IMR-90 (cell line): ENCODE measurements around the gene INTS11. TPM values are rescaled to one million over a fixed set of nuclear protein-coding genes. Genes with fewer than 3 reads are reported as not detected.

Experiments used
- ATAC-seq: fragments of 200-7000 bp; cut with Tn5 transposase; 2 replicates; pipeline ENCODE4 v1.9.1; 2020; ENCODE audit warnings: low read depth, mild to moderate bottlenecking, moderate library complexity
- BruUV-seq: library from RNA; stranded (reverse); fragments of 400-500 nt; replicated peaks from 2 replicates; lab custom pipeline; 2021; lab: Mats Ljungman, UMichigan
- CTCF ChIA-PET: fragments of 300-600 bp; formaldehyde crosslinking; extraction: SDS; loops from one replicate; lab custom pipeline; 2021; ENCODE audit warnings: antibody characterized with exemption; lab: Yijun Ruan, JAX
- POLR2A ChIA-PET: fragments of 300-600 bp; sonication (Branson Sonifier 250); formaldehyde crosslinking; loops from one replicate; lab custom pipeline; 2022; ENCODE audit warnings: antibody characterized with exemption; ENCODE audit not compliant: unreplicated experiment; lab: Charles Lee
- DNase-seq: peaks from one replicate; pipeline ENCODE4 v3.0.0; 2013
- H2AFZ ChIP-seq: replicated peaks from 2 replicates; pipeline ENCODE3; 2013; ENCODE audit warnings: low read length, mild to moderate bottlenecking; ENCODE audit not compliant: poor library complexity
- H2AK5ac ChIP-seq: 2 replicates; pipeline ENCODE4 v1.6.1; 2013; ENCODE audit warnings: low read depth, low read length, inconsistent platforms
- H2AK9ac ChIP-seq: replicated peaks from 2 replicates; pipeline ENCODE3; 2013; ENCODE audit warnings: mild to moderate bottlenecking, low read depth, low read length, moderate library complexity; ENCODE audit not compliant: poor library complexity
- H2BK120ac ChIP-seq: 2 replicates; pipeline ENCODE4 v1.6.1; 2013; ENCODE audit warnings: low read depth, low read length, inconsistent platforms
- H2BK15ac ChIP-seq: 3 replicates; pipeline ENCODE4 v1.6.1; 2013; ENCODE audit warnings: low read depth, low read length, inconsistent platforms
- H2BK20ac ChIP-seq: 2 replicates; pipeline ENCODE4 v1.6.1; 2013; ENCODE audit warnings: low read depth, mild to moderate bottlenecking, inconsistent platforms, low read length, moderate library complexity
- H2BK5ac ChIP-seq: 2 replicates; pipeline ENCODE4 v1.6.1; 2013; ENCODE audit warnings: mild to moderate bottlenecking, low read depth, low read length, inconsistent platforms; ENCODE audit not compliant: poor library complexity, severe bottlenecking
- H3K14ac ChIP-seq: replicated peaks from 2 replicates; pipeline ENCODE4 v1.6.1; 2013; ENCODE audit warnings: low read depth, low read length, inconsistent platforms
- H3K18ac ChIP-seq: 2 replicates; pipeline ENCODE4 v1.6.1; 2013; ENCODE audit warnings: low read depth, low read length, control low read depth
- H3K23ac ChIP-seq: 2 replicates; pipeline ENCODE4 v1.6.1; 2013; ENCODE audit warnings: low read depth, low read length, inconsistent platforms
- H3K27ac ChIP-seq: 2 replicates; pipeline ENCODE4 v1.5.1; 2013; ENCODE audit warnings: mild to moderate bottlenecking, control low read depth, low read length; ENCODE audit not compliant: insufficient read depth
- H3K27me3 ChIP-seq: 2 replicates; pipeline ENCODE4 v1.6.1; 2013; ENCODE audit warnings: low read length; ENCODE audit not compliant: control insufficient read depth, insufficient read depth
- H3K36me3 ChIP-seq: 2 replicates; pipeline ENCODE4 v1.6.1; 2013; ENCODE audit warnings: low read length, mixed read lengths; ENCODE audit not compliant: control insufficient read depth, insufficient read depth
- H3K4ac ChIP-seq: 2 replicates; pipeline ENCODE4 v1.6.1; 2013; ENCODE audit warnings: low read depth, low read length, inconsistent platforms
- H3K4me1 ChIP-seq: 2 replicates; pipeline ENCODE4 v1.6.1; 2013; ENCODE audit warnings: low read length, mixed read lengths; ENCODE audit not compliant: control insufficient read depth, insufficient read depth
- H3K4me2 ChIP-seq: 2 replicates; pipeline ENCODE4 v1.6.1; 2013; ENCODE audit warnings: low read depth, mild to moderate bottlenecking, control low read depth, low read length, moderate library complexity
- H3K4me3 ChIP-seq: 2 replicates; pipeline ENCODE4 v1.5.1; 2013; ENCODE audit warnings: low read depth, mild to moderate bottlenecking, control low read depth, low read length, moderate library complexity; ENCODE audit not compliant: insufficient read depth
- H3K56ac ChIP-seq: 2 replicates; pipeline ENCODE4 v1.6.1; 2013; ENCODE audit warnings: low read length, inconsistent platforms; ENCODE audit not compliant: insufficient read depth; ENCODE audit errors: extremely low read depth
- H3K79me1 ChIP-seq, 2 experiments: 2 replicates each; pipeline ENCODE4 v1.6.1; 2013; ENCODE audit warnings: low read length in 2 of 2, inconsistent platforms in 1 of 2, low read depth in 1 of 2
- H3K9ac ChIP-seq: 2 replicates; pipeline ENCODE4 v1.6.1; 2013; ENCODE audit warnings: low read depth, low read length, control low read depth
- H3K9me1 ChIP-seq: 2 replicates; pipeline ENCODE4 v1.6.1; 2013; ENCODE audit warnings: low read length, inconsistent platforms; ENCODE audit not compliant: insufficient read depth
- H3K9me3 ChIP-seq: 2 replicates; pipeline ENCODE4 v1.6.1; 2013; ENCODE audit warnings: low read length; ENCODE audit not compliant: control insufficient read depth, insufficient read depth
- H4K20me1 ChIP-seq: 2 replicates; pipeline ENCODE4 v1.6.1; 2013; ENCODE audit warnings: low read length, inconsistent platforms; ENCODE audit not compliant: insufficient read depth
- H4K5ac ChIP-seq: 2 replicates; pipeline ENCODE4 v1.6.1; 2013; ENCODE audit warnings: mild to moderate bottlenecking, low read depth, low read length, control low read depth
- H4K8ac ChIP-seq, 2 experiments: 2 replicates each; pipeline ENCODE4 v1.6.1; 2013; ENCODE audit warnings: low read depth in 2 of 2, low read length in 2 of 2, control low read depth in 1 of 2, inconsistent platforms in 1 of 2
- H4K91ac ChIP-seq: 2 replicates; pipeline ENCODE4 v1.6.1; 2013; ENCODE audit warnings: low read depth, low read length, inconsistent platforms; ENCODE audit not compliant: insufficient read depth
- BHLHE40 ChIP-seq: fragments of 150-350 bp; IDR thresholded peaks from 2 replicates; pipeline ENCODE4 v1.6.1; 2016; ENCODE audit warnings: mild to moderate bottlenecking, low read depth, low read length
- CEBPB ChIP-seq: IDR thresholded peaks from 2 replicates; pipeline ENCODE4 v1.6.1; 2012; ENCODE audit warnings: low read depth, low read length, improper control_type of control experiment
- CHD1 ChIP-seq: IDR thresholded peaks from 2 replicates; pipeline ENCODE4 v1.6.1; 2012; ENCODE audit warnings: low read depth, low read length, improper control_type of control experiment
- CTCF ChIP-seq: conservative IDR thresholded peaks from 2 replicates; pipeline ENCODE4 v1.5.1; 2012; ENCODE audit warnings: mild to moderate bottlenecking, low read depth, low read length, improper control_type of control experiment
- ELK1 ChIP-seq: fragments of 150-350 bp; IDR thresholded peaks from 2 replicates; pipeline ENCODE4 v1.6.1; 2016; ENCODE audit warnings: low read depth, mild to moderate bottlenecking, low read length, moderate library complexity, borderline replicate concordance
- FOS ChIP-seq: fragments of 150-350 bp; IDR thresholded peaks from 2 replicates; pipeline ENCODE4 v1.6.1; 2016; ENCODE audit warnings: low read depth, low read length
- MAFK ChIP-seq: IDR thresholded peaks from 2 replicates; pipeline ENCODE4 v1.6.1; 2012; ENCODE audit warnings: low read depth, low read length, improper control_type of control experiment
- MAZ ChIP-seq: IDR thresholded peaks from 2 replicates; pipeline ENCODE4 v1.6.1; 2012; ENCODE audit warnings: low read depth, mild to moderate bottlenecking, low read length, improper control_type of control experiment, moderate library complexity, borderline replicate concordance
- MXI1 ChIP-seq: IDR thresholded peaks from 2 replicates; pipeline ENCODE4 v1.6.1; 2012; ENCODE audit warnings: low read depth, mild to moderate bottlenecking, low read length, moderate library complexity, borderline replicate concordance
- NFE2L2 ChIP-seq: fragments of 150-350 bp; IDR thresholded peaks from 2 replicates; pipeline ENCODE4 v1.6.1; 2016; ENCODE audit warnings: low read depth, mild to moderate bottlenecking, low read length
- POLR2A ChIP-seq: IDR thresholded peaks from 2 replicates; pipeline ENCODE4 v1.6.1; 2012; ENCODE audit warnings: mild to moderate bottlenecking, low read depth, low read length
- RAD21 ChIP-seq: IDR thresholded peaks from 2 replicates; pipeline ENCODE4 v1.6.1; 2012; ENCODE audit warnings: low read length, improper control_type of control experiment
- RCOR1 ChIP-seq: IDR thresholded peaks from 2 replicates; pipeline ENCODE4 v1.6.1; 2012; ENCODE audit warnings: mild to moderate bottlenecking, low read length, improper control_type of control experiment; ENCODE audit not compliant: insufficient replicate concordance
- RFX5 ChIP-seq: IDR thresholded peaks from 2 replicates; pipeline ENCODE4 v1.8.0; 2012; ENCODE audit warnings: low read depth, mild to moderate bottlenecking, low read length, moderate library complexity
- SMC3 ChIP-seq: fragments of 150-350 bp; IDR thresholded peaks from 2 replicates; pipeline ENCODE4 v1.6.1; 2016; ENCODE audit warnings: low read depth, mild to moderate bottlenecking, antibody characterized with exemption, low read length, moderate library complexity
- USF2 ChIP-seq: fragments of 150-350 bp; IDR thresholded peaks from 2 replicates; pipeline ENCODE4 v1.6.1; 2017; ENCODE audit warnings: mild to moderate bottlenecking, antibody characterized with exemption, low read length, low read depth
- WGBS, 2 experiments: methylation state at CpG; one replicate each; pipeline versions ENCODE4 v1.1.5 to v1.1.7; 2013; ENCODE audit warnings: missing lambda C conversion rate in 2 of 2; ENCODE audit not compliant: insufficient read length in 1 of 2; ENCODE audit errors: extremely low coverage in 2 of 2; 5-methylcytosine and 5-hydroxymethylcytosine counted together
- dilution Hi-C: fragments of 300-500 bp; cut with HindIII; formaldehyde crosslinking; loops from one replicate; pipeline ENCODE4 v1.14.3; 2018; ENCODE audit warnings: low sequenced_read_pairs; ENCODE audit not compliant: unreplicated experiment
- in situ Hi-C: fragments of 300-500 bp; cut with MboI; formaldehyde crosslinking; loops from 3 replicates; pipeline ENCODE4 v1.14.3; 2019; ENCODE audit warnings: low sequenced_read_pairs, inconsistent platforms, mixed read lengths
- intact Hi-C: fragments of 100-400 bp; cut with micrococcal nuclease; formaldehyde crosslinking; loops from 2 replicates; pipeline ENCODE4 v1.10.0; 2022
- polyA plus RNA-seq, 3 experiments: library from polyadenylated mRNA; depleted of rRNA; stranded (reverse); fragments of >200 nt; gene quantifications; 2 replicates each; pipeline ENCODE4 v1.2.3, GENCODE V29; 2012; ENCODE audit warnings: low replicate concordance in 1 of 3
- total RNA-seq: library from RNA; depleted of rRNA; stranded (reverse); fragments of >200 nt; gene quantifications from 2 replicates; pipeline ENCODE4 v1.2.3, GENCODE V29; 2012

INTS11 gene
- total and polyA plus RNA-seq, 2 of the 4 experiments (the other 2 are of a cell fraction): 56.1 to 123 TPM

GRCh38 chr1:1327291-1327690 lies 2.8 kb upstream of the INTS11 start:
- no peak overlapping the region for H3K9ac ChIP-seq
- H2BK20ac ChIP-seq: no peak overlapping the region
- no peak overlapping the region for H2BK120ac ChIP-seq
- no peak overlapping the region for H3K4ac ChIP-seq
- no peak overlapping the region for H3K27ac ChIP-seq
- H2AFZ ChIP-seq: no peak overlapping the region
- H2AK5ac ChIP-seq: no peak overlapping the region
- no peak overlapping the region for H3K56ac ChIP-seq
- H4K8ac ChIP-seq: no peak overlapping the region
- H4K20me1 ChIP-seq: peaks cover 37% of the 10 kb centered on the region
- H3K79me1 ChIP-seq: peaks cover 7 to 41% of the 10 kb centered on the region in 2 experiments; a peak in 2 of 4 replicates
- in situ Hi-C loops (no loop called here), dilution Hi-C loops (no loop called here), intact Hi-C loops (no loop called here)
- POLR2A ChIA-PET: no interaction called here
- no peak overlapping the region for H4K91ac ChIP-seq
- no peaks in the 10 kb centered on the region for H3K27me3 ChIP-seq
- peaks cover 9% of the 10 kb centered on the region for H3K9me1 ChIP-seq
- H2BK5ac ChIP-seq: no peak overlapping the region
- TF ChIP-seq MAFK (no peak), NFE2L2 (no peak), ELK1 (no peak), POLR2A (no peak), SMC3 (no peak), RCOR1 (no peak), CEBPB (no peak), RFX5 (no peak), CTCF (no peak), FOS (no peak), MAZ (no peak), RAD21 (no peak), USF2 (no peak), BHLHE40 (no peak), CHD1 (no peak), MXI1 (no peak)
- DNase-seq (no peak), ATAC-seq (no peak)
- 89% methylated on average over 29 of the region's 40 CpGs; no CpG with 5 or more reads in 1 of the 2 experiments for WGBS, 2 experiments
- peaks cover 3% of the 10 kb centered on the region for H3K36me3 ChIP-seq
- H3K4me1 ChIP-seq: peaks cover 5% of the 10 kb centered on the region; the same call in 1 of the 2 replicates
- no peak overlapping the region for H2AK9ac ChIP-seq
- no peak overlapping the region for H3K18ac ChIP-seq
- CTCF ChIA-PET: no interaction called here
- H4K5ac ChIP-seq: no peak overlapping the region
- no peak overlapping the region for H3K14ac ChIP-seq
- no peak overlapping the region for H3K23ac ChIP-seq
- no peaks in the 10 kb centered on the region for H3K9me3 ChIP-seq
- H3K4me3 ChIP-seq: no peak overlapping the region
- BruUV-seq: no TSS peak
- no peak overlapping the region for H3K4me2 ChIP-seq
- H2BK15ac ChIP-seq: no peak overlapping the region
